HG02943 (cell line): ENCODE measurements around the gene CLEC16A.
"Not testable (repeated sequence)": the region's sequence is repeated elsewhere in the genome, so short reads cannot be mapped to it uniquely, and the experiment has no call there.

Experiments
- ATAC-seq: cut with Tn5 transposase; IDR thresholded peaks from one replicate; pipeline ENCODE4 v1.9.1; 2021; ENCODE audit warnings: mild to moderate bottlenecking, low read depth, moderate library complexity; ENCODE audit not compliant: unreplicated experiment

The CLEC16A gene

DNA sequence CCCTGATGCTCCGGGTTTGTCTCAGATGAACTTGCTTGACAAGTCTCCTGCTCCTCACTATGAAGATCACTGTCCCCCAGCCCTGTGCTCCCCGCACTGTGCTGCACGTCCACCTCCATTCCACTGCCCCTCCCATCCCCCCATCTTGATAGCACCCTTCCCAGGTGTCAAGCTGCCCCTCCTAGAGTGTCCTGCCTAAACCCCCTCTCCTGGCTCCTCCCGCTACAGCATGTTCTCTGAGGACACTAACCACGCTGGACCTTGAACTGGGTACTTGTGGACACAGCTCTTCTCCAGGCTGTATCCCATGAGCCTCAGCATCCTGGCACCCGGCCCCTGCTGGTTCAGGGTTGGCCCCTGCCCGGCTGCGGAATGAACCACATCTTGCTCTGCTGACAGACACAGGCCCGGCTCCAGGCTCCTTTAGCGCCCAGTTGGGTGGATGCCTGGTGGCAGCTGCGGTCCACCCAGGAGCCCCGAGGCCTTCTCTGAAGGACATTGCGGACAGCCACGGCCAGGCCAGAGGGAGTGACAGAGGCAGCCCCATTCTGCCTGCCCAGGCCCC lies 20.6 kb upstream of the CLEC16A start:
- ATAC-seq, result no peak

DNA sequence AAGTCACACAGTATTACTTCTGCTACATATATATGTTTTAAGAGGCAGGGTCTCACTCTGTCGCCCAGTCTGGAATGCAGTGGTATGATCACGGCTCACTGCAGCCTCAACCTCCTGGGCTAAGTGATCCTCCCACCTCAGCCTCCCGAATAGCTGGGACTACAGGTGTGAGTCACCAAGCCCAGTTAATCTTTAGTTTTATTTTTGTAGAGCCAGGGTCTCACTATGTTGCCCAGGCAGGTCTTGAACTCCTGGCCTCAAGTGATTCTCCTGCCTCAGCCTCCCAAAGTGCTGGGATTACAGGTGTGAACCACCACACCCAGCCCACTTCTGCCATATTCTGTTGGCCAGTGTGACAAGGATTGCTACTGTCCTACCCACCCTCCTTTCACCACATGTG lies 19.1 kb upstream of the CLEC16A start:
- ATAC-seq, result not testable (repeated sequence)

DNA sequence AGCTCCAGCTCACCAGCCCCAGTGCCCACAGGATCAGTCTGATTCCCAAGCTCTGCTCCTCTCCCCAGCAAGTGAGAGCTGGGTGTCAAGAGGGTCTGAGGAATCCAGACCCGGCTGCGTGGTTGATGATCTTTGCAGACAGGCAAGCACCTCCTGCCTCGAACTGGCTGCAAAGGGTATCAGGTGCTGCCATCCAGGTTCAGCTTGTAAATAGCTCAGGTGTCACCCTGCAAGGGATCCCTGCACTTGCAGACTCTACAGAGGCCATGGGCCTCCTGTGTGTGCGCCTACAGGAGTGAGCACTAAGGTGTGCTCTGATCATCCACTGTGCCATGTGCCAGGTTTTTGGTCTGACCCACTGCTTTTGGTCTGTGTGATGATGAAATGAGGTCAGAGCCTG lies 18.3 kb upstream of the CLEC16A start:
- no peak for ATAC-seq

DNA sequence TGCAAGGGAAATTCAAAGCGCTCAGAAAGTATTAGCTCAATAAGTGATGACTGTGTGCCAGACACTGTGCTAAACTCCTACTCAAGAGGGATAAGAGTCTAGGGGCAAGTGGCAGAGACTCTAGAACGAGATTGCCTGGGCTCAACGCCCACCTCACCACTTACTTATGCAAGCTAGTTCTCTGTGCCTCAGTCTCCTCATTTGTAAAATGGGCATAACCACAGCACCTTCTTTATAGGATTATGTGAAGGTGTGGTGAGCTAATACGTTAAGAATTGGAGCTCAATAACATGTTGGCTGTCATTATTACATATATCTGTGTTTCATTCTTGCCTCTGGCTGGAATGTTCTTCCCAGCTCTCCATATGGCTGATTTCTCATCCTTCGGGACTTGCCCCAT lies 17.5 kb upstream of the CLEC16A start:
- ATAC-seq, result no peak

DNA sequence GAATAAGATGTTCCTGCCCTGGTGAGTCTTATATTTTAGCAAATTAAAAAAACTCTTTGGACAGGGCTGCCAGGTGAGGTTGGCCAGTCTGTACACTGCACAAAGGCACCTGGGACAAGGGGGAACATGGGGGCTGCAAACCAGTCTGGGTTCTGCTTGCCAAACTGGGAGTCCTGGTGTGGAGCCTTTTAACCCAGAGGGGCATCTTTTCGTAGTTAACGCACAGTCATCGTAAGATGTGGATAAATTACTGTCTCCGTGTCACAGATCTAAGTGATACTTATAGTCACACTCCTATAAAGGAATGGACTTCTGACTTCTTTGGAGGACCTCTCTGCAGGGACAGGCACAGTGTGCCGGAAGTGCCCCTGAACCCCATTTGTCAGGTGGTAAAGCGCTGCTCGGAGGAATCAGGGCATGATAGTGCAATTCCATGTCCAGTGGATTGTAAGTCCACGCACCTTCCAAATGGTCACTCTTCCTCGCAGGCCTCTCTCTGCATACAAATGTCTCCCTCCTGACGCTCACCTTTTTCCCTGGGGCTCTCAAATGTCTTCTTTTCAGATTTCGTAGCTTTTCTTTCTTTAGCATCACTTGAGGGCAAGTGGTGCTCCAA lies 16.8 kb upstream of the CLEC16A start:
- no peak for ATAC-seq

DNA sequence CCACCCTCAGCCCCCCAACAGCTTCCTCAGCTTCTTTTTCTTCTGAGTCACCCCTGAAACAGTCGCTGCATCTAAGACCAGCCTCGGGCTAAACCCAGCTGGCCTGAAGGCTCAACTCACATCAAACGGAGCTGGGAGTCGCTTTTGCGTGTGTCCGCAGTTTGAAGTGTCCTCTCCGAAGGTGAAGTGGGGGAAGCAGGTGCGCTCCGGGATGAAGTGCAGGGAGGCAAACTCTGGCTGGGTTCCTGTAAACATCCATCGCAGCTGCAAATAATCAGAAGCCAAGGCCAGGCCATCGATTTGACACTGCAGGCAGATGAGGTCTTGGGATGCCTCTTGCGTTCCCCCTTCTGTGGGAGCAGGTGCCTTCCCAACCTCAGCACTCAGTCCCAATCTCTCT lies 15.3 kb upstream of the CLEC16A start:
- not testable (repeated sequence) for ATAC-seq

DNA sequence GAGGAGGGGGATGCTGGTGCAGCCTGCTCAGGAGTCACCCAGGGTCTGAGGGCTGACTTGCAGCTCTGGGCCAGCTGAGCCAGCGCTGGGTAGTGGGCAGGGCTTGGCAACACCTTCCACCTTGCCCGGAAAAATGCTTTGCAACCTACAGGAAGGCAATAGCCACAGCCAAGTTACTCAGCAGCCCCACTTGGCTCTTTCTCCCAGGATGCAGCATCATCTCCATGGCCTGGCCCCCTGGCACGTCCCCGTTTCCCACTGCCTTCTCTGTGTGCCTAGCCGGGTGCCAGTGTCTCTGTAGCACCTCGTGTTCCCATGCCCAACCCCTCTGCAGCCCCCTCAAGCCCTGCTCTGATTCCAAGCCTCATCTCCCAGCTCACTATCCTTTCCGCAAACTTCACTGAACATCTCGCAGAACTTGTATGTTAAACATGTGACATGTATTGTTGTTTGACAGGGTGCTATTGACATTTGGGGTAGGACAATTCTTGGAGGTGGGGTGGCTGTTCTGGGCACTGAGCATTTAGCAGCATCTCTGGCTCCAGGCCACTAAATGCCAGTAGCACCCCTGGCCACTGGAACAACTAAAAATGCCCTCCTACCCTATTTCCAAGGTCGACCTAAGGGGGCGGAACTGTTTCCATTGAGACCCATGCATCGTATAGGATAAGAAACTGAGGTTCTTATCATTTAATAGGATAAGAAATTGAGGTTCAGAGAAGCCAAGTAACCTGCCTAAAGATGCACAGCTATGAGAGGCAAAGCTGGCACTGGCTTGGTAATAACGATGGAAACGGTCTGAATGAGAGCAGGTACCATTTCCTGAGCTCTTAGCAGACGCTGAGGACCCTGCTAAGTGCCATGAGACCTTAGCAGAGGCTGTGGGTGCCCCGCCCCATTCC lies 14.3 kb upstream of the CLEC16A start:
- ATAC-seq, result no peak

DNA sequence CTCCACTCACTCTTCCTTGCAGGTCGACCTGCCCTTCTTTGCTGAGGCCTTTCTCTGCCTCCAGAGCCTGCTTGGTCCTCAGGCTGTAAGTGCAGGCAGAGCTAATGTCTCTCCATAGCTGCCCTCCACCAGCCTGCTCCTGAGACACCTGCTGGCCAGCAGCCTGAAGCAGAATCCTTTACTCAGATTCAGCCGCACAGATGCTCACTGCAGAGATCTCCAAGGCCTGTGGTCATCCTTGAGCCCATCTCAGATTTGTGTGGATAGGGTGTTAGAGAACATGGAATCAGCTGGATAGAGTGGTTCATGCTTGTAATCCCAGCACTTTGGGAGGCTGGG lies 13.6 kb upstream of the CLEC16A start:
- ATAC-seq, result no peak

DNA sequence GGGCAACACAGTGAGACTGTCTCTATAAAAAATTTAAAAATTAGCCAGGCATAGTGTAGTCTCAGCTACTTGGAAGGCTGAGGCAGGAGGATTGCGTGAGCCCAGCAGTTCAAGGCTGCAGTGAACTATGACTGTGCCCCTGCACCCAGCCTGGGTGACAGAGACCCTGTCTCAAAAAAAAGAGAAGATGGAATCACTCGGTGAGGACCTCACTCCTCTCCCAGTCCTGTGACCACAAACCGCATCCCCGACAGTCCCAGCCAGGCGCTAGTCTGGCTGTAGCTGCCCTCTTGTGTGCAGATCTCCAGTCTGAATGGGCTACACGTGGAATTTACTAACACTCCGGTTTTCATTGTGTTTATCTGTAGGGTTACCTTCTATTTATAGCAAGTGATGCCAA lies 13.2 kb upstream of the CLEC16A start:
- ATAC-seq, result no peak

DNA sequence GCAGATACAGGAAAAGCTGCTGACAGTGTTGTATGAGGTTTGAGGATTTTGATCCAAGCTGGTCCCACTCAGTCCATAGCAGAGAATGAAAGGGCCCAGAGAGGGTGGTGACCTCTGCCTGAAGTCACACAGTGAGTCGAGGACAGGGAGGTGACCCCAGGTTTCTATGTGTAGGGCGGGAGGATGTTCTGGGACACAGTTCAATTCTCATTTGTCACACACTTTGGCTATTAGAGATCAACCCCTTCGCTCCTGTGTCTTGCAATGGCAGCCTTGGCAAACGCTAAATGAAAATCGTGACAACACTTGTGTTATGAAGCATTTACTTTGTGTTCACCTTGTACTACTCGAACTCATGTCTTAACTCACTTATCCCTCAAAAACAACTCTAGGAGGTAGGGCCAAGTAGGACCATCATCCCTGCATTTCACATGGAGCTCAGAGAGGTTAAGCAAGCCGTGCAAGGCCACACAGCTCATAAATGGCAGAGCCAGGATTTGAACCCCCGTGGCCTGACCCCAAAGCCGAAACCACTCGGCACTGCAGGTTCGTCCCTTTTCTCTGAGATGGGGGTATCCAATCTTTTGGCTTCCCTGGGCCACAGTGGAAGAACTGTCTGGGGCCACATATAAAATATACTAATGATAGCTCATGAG lies 12.3 kb upstream of the CLEC16A start:
- no peak for ATAC-seq

DNA sequence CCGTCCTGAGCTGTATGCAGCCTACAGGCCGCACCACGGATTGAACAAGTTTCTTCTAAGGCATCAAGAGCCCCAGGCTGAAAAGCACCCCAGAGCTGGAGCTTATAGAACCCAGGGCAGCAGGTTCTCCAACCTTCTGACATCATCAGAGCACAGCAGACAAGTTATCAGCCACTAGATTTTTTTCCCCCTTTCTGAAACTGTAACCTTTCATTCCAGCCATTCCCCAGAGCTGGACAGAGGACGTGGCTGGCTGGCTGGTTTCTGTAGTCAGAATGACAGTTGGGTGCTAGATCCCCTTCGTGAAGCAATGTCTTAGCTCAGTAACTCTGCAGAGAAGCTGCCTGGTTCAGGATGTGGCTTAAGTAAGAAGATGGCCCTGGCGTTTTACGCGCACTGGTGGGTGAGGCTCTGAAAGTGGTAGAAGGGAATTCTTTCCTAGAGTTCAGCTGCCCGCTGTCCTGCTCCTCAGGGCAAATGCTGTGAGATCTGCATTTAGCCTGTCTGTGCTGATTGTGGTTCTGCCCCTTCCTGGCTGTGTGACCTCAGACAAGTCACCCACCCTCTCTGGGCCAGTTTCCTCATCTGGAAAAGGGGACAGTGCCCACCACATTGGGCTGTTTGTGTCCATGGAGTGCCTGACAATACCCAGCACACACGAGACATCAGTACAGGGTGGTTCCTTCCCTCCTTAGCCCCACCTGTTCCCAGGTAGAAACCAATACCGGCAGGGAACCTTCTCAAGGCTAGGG lies 11.2 kb upstream of the CLEC16A start:
- ATAC-seq, result no peak

DNA sequence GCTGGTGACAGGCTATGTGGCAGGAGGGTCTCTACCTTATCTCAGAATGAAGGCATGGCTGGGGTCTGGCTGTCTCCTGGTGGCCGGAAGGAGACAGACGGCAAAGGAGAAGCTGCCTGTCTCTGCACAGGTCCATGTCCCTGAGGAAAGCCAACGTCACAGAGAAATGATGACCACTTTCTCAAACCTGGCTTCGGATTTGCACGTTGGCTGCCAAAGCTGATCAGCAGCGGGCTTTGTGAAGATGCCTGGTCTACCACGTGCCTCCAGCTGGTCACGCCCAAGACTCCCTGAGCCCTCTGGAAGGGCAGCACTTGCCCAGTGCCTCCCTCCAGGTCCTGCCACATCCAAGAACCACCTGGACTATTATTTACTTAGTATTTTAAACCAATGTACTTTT lies 10.5 kb upstream of the CLEC16A start:
- ATAC-seq, result no peak

DNA sequence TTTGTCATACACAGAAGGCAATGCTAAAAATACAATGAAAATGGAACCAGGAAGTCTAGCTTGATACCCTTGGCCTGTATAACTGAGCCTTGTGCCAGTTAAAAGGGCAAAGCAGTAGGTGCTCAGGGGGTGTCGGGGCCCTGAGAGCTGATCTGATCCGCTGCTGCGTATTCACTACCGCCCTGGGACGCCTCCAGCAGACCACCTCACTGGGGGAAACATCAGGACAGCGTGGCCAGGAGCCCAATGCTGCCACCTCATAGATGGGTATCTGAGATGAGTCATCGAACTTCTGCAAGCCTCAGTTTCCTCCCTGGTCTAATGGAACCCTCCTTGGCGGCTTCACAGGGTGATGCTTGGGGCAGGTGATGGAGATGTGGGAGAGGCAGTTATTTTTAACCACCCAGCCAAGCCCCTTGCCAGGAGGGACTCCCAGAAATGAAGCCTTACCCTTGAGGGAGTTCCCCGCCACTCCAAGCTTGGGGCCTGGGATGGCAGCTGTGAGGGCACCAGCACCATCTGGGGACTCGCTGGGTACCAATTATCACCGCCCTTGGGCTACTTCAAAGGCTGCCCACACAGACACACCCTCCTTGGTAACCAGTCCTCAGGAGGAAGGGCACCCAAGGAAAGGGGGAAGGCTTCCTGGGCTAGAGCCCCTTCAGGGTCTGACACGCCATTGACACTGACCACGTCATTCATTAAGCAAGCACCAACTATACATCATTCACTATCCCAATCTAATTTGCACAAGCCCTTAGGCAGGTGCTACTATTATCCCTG lies 9.8 kb upstream of the CLEC16A start:
- ATAC-seq, result no peak

DNA sequence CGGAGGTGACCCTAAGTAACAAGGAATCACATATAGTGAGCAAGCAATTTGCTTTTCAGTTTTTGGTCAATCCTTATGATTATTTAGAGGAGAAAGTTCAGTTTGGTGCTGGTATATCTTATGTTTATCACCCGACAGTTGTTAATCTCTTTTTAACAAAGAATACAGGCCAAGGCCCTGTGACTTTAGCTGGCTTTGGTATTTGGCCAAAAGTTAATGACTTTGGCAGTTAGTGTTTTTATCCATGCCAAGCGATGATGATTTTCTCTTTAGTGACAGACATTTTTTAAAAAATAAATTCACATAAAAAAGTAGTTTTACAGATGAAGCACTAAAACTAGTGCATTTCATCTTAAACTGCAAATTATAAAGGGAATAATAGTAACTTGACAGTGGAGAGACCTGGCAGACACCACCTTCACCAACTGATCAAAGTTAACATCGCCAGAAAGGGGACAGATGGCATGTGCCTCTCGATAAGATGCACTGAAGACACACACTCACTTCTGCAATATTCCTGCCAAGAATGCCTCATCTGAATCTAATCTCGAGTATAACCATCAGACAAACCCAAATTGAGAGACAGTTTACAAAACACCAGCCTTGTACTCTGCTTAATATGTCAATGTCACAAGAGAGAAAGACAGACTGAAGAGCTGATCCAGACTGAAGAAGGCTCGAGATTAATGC lies 9.0 kb upstream of the CLEC16A start:
- ATAC-seq, result no peak

DNA sequence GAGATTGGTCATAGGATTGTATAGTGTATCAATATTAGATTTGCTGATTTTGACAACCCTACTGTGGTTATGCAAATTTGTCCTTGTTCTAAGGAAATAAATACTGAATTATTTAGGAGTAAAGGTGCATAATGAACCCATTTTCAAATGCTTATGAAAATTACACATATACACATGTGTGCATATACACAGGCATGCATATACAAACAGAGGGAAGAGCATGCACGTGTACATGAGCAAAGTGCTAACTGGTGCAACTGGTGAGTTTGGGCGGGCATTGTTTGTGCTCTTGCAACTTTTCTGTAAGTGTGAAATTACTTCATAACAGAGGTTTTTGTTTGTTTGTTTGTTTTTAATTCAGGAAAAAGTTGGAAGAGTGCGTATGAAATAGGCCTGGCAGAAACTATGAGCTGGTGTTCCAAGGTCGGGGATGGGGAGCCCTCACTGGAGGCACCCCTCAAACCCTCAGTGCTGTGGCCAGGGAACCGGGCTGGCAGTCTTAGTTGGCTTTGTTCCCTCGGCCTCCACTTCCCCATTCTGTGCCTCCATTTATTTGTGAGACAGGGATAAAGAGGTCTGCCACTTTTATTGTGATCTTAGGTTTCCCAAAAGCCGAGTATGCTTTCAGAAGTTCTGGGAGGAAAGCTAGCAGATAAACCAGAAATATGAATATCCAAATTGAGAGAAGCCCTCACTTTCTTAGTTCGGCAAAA lies 7.9 kb upstream of the CLEC16A start:
- no peak for ATAC-seq

DNA sequence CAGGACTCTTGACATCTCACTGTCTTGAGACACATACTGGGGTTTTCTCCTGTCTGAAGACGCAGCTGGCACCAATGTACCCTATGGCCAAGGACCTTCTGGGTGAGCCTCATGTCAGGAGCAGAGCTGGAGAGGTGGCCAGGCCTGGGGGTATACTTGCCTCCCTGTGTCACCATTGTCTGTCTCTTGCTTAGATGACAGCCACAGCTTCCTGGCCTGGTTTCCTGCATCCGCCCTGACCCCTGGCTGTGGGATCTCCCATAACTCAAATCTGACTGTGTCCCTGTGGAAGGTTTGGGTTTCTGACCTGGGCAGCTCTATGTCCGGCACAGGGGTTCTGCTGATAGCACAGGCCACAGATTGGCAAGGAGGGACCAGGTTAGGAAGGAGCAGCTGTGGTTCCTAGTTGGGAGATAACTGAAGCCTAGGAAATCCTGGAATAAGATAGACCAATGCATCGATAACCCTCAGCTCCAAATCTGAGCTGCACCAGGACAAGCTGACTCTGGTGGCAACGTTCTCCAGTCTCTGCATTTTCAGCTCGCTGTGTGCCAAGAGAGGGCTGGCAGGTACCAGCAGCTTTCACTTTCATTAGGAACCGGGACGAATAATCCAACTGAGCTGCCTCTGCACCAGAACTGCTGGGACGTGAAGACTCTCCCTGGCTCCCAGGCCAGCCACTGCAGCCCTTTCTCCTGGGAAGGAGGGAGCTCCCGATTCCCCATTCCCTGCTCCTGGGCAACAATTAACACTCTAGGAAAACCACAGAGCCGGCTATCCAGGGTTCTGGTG lies 7.1 kb upstream of the CLEC16A start:
- no peak for ATAC-seq

DNA sequence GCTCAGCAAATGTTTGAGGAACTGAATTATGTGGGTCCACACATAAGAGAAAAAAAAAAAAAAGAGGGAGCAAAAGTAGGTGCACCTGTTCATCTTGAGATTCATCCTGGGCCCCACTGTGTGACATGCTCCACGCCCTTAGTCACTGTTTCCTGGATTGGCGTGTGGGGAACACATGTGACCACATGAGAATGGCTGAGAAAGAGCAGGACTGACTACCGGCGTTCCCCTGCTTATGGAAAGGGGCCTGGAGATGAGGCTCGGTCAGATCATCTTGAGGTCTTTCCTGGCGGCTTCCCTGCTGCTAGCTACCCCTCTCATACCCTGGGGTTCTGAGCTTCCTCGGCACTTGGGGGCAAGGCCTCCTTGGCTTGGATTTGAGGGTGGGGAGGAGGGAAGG lies 6.0 kb upstream of the CLEC16A start:
- no peak for ATAC-seq
